ENCODE measurements around the gene GAREM1.
"Not testable (repeated sequence)": the region's sequence is repeated elsewhere in the genome, so short reads cannot be mapped to it uniquely, and the experiment has no call there.

The GAREM1 gene

GRCh38 chr18:32372381-32373061 lies 98.2 kb downstream of the GAREM1 start:
- no peak for DNase-seq

GRCh38 chr18:32372047-32372380 lies 98.7 kb downstream of the GAREM1 start:
- no peak for DNase-seq

GRCh38 chr18:32371384-32371783 lies 99.3 kb downstream of the GAREM1 start:
- no peak for DNase-seq

- DNase-seq: no peak
These were observed 101.7 kb downstream of the GAREM1 start for GRCh38 chr18:32368991-32369390.

- DNase-seq: no peak
These were observed 102.5 kb downstream of the GAREM1 start for GRCh38 chr18:32368170-32368569.

GRCh38 chr18:32366586-32367538 lies 103.8 kb downstream of the GAREM1 start:
- DNase-seq: no peak

- no peak for DNase-seq
These were observed 108.2 kb downstream of the GAREM1 start for GRCh38 chr18:32362484-32362883.

- DNase-seq: no peak
These were observed 109.9 kb downstream of the GAREM1 start for GRCh38 chr18:32360682-32361345.

- no peak for DNase-seq
These were observed 112.2 kb downstream of the GAREM1 start for GRCh38 chr18:32358529-32358928.

- DNase-seq: no peak
These were observed 112.6 kb downstream of the GAREM1 start for GRCh38 chr18:32358075-32358474.

GRCh38 chr18:32355896-32356295 lies 114.8 kb downstream of the GAREM1 start:
- no peak for DNase-seq

- DNase-seq: no peak
These were observed 116.2 kb downstream of the GAREM1 start for GRCh38 chr18:32354518-32354917.

GRCh38 chr18:32353257-32353656 lies 117.4 kb downstream of the GAREM1 start:
- DNase-seq: no peak

GRCh38 chr18:32351032-32351431 lies 119.7 kb downstream of the GAREM1 start:
- no peak for DNase-seq

- peak in 33 of 56 donors; percentile 2 to 73 (median 32) for DNase-seq
These were observed 120.8 kb downstream of the GAREM1 start for GRCh38 chr18:32349728-32350395.

GRCh38 chr18:32346671-32347070 lies 124.0 kb downstream of the GAREM1 start:
- DNase-seq: peak in 16 of 56 donors; percentile 3 to 46 (median 18)

- DNase-seq: no peak
These were observed 127.0 kb downstream of the GAREM1 start for GRCh38 chr18:32343634-32344033.

- DNase-seq: not testable (repeated sequence)
These were observed 129.6 kb downstream of the GAREM1 start for GRCh38 chr18:32341112-32341511.

- no peak for DNase-seq
These were observed 131.6 kb downstream of the GAREM1 start for GRCh38 chr18:32339045-32339444.

GRCh38 chr18:32337821-32338220 lies 132.9 kb downstream of the GAREM1 start:
- DNase-seq: no peak

- no peak for DNase-seq
These were observed 133.3 kb downstream of the GAREM1 start for GRCh38 chr18:32337347-32337746.

GRCh38 chr18:32335228-32335627 lies 135.5 kb downstream of the GAREM1 start:
- no peak for DNase-seq

Measured in amygdala (tissue), 56 donors.